Large intestine (tissue), 12 donors: ENCODE measurements around the gene WBP4. TPM values are rescaled to one million over a fixed set of nuclear protein-coding genes. Genes with fewer than 3 reads are reported as not detected.

Experiments
- DNase-seq, 2 donors: peaks; one replicate each; pipeline versions ENCODE4 v3.0.0 to v3.0.0-alpha.2; 2013
- H3K27ac ChIP-seq: one replicate; pipeline ENCODE4 v1.5.1; 2013; ENCODE audit warnings: low read length
- H3K27me3 ChIP-seq: 2 replicates; pipeline ENCODE4 v1.6.1; 2013; ENCODE audit warnings: low read length; ENCODE audit not compliant: control insufficient read depth, insufficient read depth
- H3K36me3 ChIP-seq: 2 replicates; pipeline ENCODE4 v1.6.1; 2013; ENCODE audit warnings: low read length; ENCODE audit not compliant: control insufficient read depth, insufficient read depth
- H3K4me1 ChIP-seq: one replicate; pipeline ENCODE4 v1.6.1; 2013; ENCODE audit warnings: low read length; ENCODE audit not compliant: control insufficient read depth, insufficient read depth
- H3K4me3 ChIP-seq: one replicate; pipeline ENCODE4 v1.5.1; 2013; ENCODE audit warnings: low read length
- H3K9me3 ChIP-seq: one replicate; pipeline ENCODE4 v1.6.1; 2013; ENCODE audit warnings: mild to moderate bottlenecking, low read depth, low read length, moderate library complexity; ENCODE audit not compliant: control insufficient read depth
- WGBS: methylation state at CpG from one replicate; pipeline ENCODE4 v1.1.5; 2013; ENCODE audit warnings: low lambda C conversion rate; ENCODE audit not compliant: insufficient coverage; 5-methylcytosine and 5-hydroxymethylcytosine counted together
- long read RNA-seq, 11 donors: transcript quantifications; one replicate each; lab custom pipeline, GENCODE V29; 2026
- polyA plus RNA-seq: library from polyadenylated mRNA; unstranded; fragments of 120-200 nt; gene quantifications from one replicate; pipeline ENCODE4 v1.2.1, GENCODE V29; 2013

The WBP4 gene, protein sequence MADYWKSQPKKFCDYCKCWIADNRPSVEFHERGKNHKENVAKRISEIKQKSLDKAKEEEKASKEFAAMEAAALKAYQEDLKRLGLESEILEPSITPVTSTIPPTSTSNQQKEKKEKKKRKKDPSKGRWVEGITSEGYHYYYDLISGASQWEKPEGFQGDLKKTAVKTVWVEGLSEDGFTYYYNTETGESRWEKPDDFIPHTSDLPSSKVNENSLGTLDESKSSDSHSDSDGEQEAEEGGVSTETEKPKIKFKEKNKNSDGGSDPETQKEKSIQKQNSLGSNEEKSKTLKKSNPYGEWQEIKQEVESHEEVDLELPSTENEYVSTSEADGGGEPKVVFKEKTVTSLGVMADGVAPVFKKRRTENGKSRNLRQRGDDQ
- 21.4 TPM for polyA plus RNA-seq
- long read RNA-seq, donor 1: 0 reads
- long read RNA-seq, donor 2, partial matches to known transcripts: 0 of 4 reads
- long read RNA-seq, donor 2, other reads (novel, unspliced or antisense): 0 of 4 reads
- long read RNA-seq, donor 3: 0 reads
- long read RNA-seq, donor 4: 0 reads
- long read RNA-seq, donor 5, partial matches to known transcripts: 0 of 3 reads
- long read RNA-seq, donor 5, other reads (novel, unspliced or antisense): 0 of 3 reads
- long read RNA-seq, donor 6, transcript WBP4-201 (10 exons, 2,623 nt): major isoform, 7 of 26 reads
- long read RNA-seq, donor 6, partial matches to known transcripts: 19 of 26 reads
- long read RNA-seq, donor 6, other reads (novel, unspliced or antisense): 0 of 26 reads
- long read RNA-seq, donor 7, partial matches to known transcripts: 0 of 3 reads
- long read RNA-seq, donor 7, other reads (novel, unspliced or antisense): 0 of 3 reads
- long read RNA-seq, donor 8, partial matches to known transcripts: 17 of 20 reads
- long read RNA-seq, donor 8, other reads (novel, unspliced or antisense): 0 of 20 reads
- long read RNA-seq, donor 9, partial matches to known transcripts: 6 of 8 reads
- long read RNA-seq, donor 9, other reads (novel, unspliced or antisense): 0 of 8 reads
- long read RNA-seq, donor 10, transcript WBP4-201 (10 exons, 2,623 nt): major isoform, 5 of 5 reads
- long read RNA-seq, donor 10, partial matches to known transcripts: 0 of 5 reads
- long read RNA-seq, donor 10, other reads (novel, unspliced or antisense): 0 of 5 reads
- long read RNA-seq, donor 11, partial matches to known transcripts: 0 of 3 reads
- long read RNA-seq, donor 11, other reads (novel, unspliced or antisense): 0 of 3 reads

DNA sequence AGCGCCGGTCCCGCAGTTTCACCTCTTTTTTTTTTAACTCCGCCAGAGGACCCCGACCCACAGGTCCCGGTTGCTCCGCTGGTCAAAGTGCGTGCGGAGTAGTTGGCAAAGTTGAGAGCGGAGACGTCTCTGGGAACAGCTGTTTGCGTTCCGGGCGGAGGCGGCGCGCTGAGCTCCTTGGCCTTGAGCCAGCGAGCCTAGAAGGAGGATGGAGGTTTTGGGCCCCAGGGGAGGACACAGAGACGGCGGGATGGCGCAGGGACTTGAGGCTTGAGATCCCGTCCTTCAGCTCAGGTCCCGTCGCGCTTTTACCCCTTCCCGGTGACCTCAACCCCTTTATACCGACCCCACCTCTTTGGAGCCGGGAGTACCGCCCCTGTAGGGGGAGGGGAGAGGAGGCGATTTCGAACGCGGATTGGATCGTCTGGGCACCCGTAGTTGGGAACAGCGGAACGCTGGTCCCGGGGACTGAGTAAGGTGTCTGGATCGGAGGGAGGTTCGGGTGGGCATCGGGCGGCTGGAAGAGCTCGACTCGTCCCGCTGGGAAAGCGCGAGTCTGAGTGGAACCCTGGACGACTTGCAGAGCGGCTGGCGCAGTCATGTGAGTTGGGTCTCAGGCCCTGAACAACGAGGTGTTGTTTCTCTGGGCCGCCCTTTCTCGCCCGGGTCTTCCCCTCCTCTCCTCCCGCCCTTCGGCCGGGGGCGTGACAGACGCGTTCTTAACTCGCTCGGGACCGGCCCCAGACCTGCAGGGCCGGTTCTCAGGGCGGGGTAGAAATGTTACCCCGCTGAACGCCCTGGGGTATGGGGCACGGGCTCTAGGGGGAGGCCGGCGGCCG, at the start of gene WBP4:
Gene WBP4 (plus strand): TSS at position 435 of the 839 bp plus-strand sequence. CDS start 165 bp downstream, at position 600.
- Histone ChIP-seq H3K9me3 (no peaks in the 10 kb centered on the region), H3K36me3 (peaks cover under 1% of the 10 kb centered on the region), H3K27ac (peak within 1 kb of the TSS; percentile 99), H3K4me1 (peaks cover 29% of the 10 kb centered on the region), H3K27me3 (no peaks in the 10 kb centered on the region), H3K4me3 (peak within 1 kb of the TSS; percentile 94)
- no CpG with 5 or more reads among the region's 71 CpGs for WGBS
- peak; percentile 95 to 99 for DNase-seq

DNA sequence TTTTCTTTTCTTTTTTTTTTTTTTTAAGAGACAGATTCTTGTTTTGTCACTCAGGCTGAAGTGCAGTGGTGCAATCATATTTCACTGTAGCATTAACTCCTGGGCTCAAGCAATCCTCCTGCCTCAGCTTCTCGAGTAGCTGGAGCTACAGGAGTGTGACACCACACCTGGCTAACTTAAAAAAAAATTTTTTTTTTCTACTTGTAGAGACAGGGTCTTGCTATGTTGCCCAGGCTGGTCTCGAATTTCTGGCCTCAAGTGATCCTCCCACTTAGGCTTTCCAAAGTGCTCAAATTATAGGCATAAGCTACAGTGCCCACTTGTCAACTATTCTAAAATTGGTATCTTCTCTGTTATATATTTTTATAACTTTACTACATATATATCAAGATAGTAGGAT, 48.8 kb upstream of the WBP4 start:
- H3K27ac ChIP-seq: peak overlapping the region; percentile 21

DNA sequence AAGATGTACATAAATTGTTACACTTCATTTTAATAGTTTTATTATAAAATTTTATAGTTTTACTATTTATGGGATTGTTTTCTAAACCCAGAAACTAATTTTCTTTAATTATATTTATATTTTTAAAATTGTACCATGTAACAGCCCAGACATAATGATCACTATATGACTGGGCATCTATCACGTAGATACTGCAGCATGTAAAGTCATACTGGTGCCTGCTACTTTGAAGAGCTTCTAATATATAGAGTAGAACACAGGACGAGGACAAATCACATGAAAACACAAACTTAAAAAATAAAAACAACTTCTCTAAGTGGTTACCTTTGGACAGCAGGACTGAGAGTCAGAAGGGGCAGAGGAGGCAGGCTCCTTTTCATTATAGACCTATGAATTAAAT, 47.5 kb upstream of the WBP4 start:
- DNase-seq: no peak
- Histone ChIP-seq H3K9me3 (no peaks in the 10 kb centered on the region), H3K4me1 (peaks cover 24% of the 10 kb centered on the region), H3K27me3 (no peaks in the 10 kb centered on the region), H3K27ac (no peak overlapping the region), H3K36me3 (peaks cover 3% of the 10 kb centered on the region), H3K4me3 (no peak overlapping the region)
- WGBS: 100% methylated on average over 1 of the region's 2 CpGs

More for the DNA sequence above, 48.8 kb upstream of the WBP4 start:
- Histone ChIP-seq H3K36me3 (peaks cover 3% of the 10 kb centered on the region), H3K27me3 (no peaks in the 10 kb centered on the region), H3K4me3 (no peak overlapping the region), H3K9me3 (no peaks in the 10 kb centered on the region), H3K4me1 (peaks cover 33% of the 10 kb centered on the region)
- 100% methylated on average over 1 of the region's 2 CpGs for whole genome bisulfite sequencing
- DNase-seq: no peak

DNA sequence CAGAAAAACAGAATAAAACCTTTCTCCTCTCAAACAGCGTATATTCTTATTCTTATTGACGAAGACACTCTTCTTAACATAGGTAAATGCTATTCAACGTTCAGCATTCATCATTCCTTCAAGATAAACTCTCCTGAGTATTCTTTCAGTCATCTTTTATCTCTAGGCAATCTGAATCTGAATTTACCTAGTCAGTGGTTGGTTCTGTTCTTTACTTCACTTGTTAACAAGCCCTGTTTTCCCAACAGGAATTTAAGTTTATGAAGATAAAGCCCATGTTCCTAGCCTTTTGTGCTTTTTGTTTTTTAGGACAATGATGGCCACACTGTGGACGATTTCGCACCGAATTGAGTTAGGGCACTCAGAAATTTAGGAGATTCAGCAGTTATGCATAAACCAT, 45.4 kb upstream of the WBP4 start:
- Histone ChIP-seq H3K4me1 (peaks cover 30% of the 10 kb centered on the region), H3K9me3 (no peaks in the 10 kb centered on the region), H3K4me3 (no peak overlapping the region), H3K27ac (peak overlapping the region; percentile 61), H3K27me3 (no peaks in the 10 kb centered on the region), H3K36me3 (peaks cover 3% of the 10 kb centered on the region)
- DNase-seq: no peak
- WGBS: 83% methylated on average over 6 of the region's 6 CpGs

DNA sequence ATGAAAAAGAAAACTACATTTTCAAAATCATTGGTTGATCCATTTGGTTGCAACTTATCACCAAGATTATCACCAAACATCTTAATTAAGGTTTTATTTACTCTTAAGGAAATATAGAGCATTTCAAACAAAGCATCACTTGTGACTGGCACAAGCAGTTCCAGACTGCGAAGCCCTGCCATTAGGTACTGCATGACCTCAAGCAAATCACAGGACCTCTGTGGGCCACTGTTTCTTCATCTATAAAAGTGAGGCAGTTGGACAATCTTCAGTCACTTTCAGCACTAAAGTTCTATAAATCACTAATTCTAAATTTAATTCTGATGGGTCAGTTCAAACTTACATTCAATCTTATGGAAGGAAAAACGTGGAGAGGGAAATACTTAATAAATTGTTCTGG, 44.1 kb upstream of the WBP4 start:
- H3K4me3 ChIP-seq: peak overlapping the region; percentile 56
- no peaks in the 10 kb centered on the region for H3K27me3 ChIP-seq
- H3K9me3 ChIP-seq: no peaks in the 10 kb centered on the region
- WGBS: 13% methylated on average over 1 of the region's 2 CpGs
- H3K27ac ChIP-seq: peak overlapping the region; percentile 99
- peaks cover 3% of the 10 kb centered on the region for H3K36me3 ChIP-seq
- peaks cover 29% of the 10 kb centered on the region for H3K4me1 ChIP-seq
- DNase-seq: peak in 1 of 2 donors; percentile 76

DNA sequence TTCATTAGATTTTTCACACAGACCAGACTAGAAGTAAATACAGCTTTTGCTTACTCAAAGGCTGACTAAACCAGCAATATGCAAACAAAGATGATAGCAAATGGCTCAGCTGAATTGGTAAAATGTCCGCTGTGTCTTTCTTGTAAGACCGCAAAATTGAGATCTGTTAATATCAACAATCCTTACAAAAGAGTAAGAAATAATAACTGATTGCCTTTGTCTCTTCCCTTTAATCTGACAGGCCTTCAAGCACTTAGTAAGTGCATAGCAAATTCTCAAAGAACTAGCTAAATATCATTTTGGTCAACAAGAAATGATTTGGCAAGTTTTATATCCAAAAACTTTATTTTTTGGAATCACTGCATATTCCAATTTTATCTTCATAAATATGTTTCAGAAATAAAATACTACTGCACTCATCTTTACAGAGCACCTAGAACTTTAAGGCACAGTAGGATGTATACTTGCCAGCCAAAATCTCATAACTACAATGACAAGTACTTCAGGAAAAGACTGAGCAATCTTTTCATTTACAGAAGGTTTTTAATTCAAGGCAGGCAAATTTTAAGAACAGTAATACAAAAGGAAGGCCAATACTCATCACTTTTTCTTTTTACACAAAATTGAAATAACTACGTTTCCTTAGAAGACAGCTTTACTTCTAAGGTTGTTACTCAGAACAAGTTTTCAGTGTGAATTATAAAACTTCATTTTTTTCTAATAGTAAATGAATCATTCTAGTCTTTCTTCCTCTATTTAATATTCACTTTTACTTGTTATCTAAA, 43.3 kb upstream of the WBP4 start:
- Histone ChIP-seq H3K9me3 (no peaks in the 10 kb centered on the region), H3K4me3 (peak overlapping the region; percentile 56), H3K27me3 (no peaks in the 10 kb centered on the region), H3K27ac (peak overlapping the region; percentile 99), H3K36me3 (peaks cover 2% of the 10 kb centered on the region), H3K4me1 (peaks cover 29% of the 10 kb centered on the region)
- 23% methylated on average over 3 of the region's 3 CpGs for whole genome bisulfite sequencing
- DNase-seq: peak in 1 of 2 donors; percentile 44

DNA sequence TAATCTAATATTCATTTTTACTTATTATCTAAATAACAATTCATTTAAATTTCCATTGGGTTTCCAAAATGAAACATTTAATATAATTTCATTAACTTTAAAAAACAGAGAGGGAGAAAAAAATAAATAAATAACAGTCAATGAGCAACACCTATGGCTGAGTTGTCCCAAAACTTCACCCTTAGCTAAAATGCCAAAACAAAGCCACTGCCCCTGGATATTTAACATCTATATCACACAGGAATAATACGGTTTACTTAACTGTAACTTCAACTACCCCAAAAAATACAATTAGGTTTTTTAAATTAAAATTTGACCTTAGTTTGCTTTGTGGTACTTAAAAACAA, 42.7 kb upstream of the WBP4 start:
- Histone ChIP-seq H3K27ac (peak overlapping the region; percentile 99), H3K4me1 (peaks cover 25% of the 10 kb centered on the region), H3K9me3 (no peaks in the 10 kb centered on the region), H3K4me3 (peak overlapping the region; percentile 56), H3K36me3 (no peaks in the 10 kb centered on the region), H3K27me3 (no peaks in the 10 kb centered on the region)
- no CpG with 5 or more reads among the region's 1 CpG for WGBS
- DNase-seq: no peak

DNA sequence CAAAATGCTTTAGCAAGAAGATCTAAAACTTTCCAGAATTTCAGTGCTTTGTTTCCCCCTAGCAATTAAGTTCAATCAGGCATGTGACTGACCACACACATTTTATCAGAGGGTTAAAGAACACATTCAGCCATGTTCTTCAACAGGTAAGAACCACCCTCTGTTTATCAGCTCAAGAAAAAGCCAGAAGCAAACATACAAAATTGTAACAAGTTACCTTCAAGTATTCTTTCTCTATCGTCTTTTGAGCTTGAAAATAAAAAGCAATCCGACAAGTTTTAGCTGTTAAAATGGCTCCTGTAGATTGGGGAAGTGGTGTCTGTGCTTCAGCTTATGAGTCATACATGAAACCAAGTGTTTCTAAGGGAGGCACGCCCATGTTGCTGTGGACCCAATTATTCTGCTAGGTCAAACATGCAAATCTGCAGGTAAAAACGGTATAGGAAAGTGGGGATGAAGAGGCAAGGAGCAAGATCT, 42.3 kb upstream of the WBP4 start, which contains the start of gene ELF1:
Gene ELF1 (minus strand): TSS at position 306 of the 477 bp plus-strand sequence. CDS start 37,262 bp downstream, outside the sequence.
- Histone ChIP-seq H3K36me3 (no peaks in the 10 kb centered on the region), H3K27me3 (no peaks in the 10 kb centered on the region), H3K9me3 (no peaks in the 10 kb centered on the region), H3K27ac (peak within 1 kb of the TSS; percentile 99), H3K4me3 (peak within 1 kb of the TSS; percentile 56), H3K4me1 (peaks cover 25% of the 10 kb centered on the region)
- DNase-seq: peak; percentile 84 to 95
- whole genome bisulfite sequencing: no CpG with 5 or more reads among the region's 4 CpGs
